ENCODE measurements around the gene NEDD4. TPM values are rescaled to one million over a fixed set of nuclear protein-coding genes. Genes with fewer than 3 reads are reported as not detected.

Gene NEDD4
- total RNA-seq, 1 experiment from 2014 or later: 18.8 TPM

DNA sequence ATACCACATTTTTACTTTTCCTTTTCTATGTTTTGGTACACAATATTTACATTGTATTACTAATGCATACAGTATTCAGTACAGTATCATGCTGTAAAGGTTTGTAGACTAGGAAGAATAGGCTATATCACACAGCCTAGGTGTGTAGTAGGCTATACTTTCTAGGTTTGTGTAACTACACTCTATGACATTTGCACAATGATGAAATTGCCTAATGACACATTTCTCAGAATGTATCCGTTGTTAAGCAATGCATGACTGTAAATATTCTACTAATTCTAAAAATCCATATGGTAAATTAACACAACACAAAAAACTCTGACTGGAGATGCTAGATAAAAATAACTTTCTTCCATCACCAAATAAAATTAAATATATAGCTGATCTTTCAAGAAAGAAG, 16.2 kb downstream of the NEDD4 start:
- Histone ChIP-seq H3K9me3 (ENCODE audit: control insufficient read depth, insufficient read depth, low read depth, low read length) (no peaks in the 10 kb centered on the region), H3K4me1 (ENCODE audit: control insufficient read depth, insufficient read depth, low read length) (peaks cover 5% of the 10 kb centered on the region), H3K4me3 (ENCODE audit: low read depth in 2 of 2, low read length in 2 of 2) (no peak overlapping the region), H3K36me3 (ENCODE audit: control insufficient read depth, insufficient read depth, low read length) (no peaks in the 10 kb centered on the region), H3K27ac (ENCODE audit: low read length) (no peak overlapping the region), H3K27me3 (ENCODE audit: control insufficient read depth, insufficient read depth, low read length) (no peaks in the 10 kb centered on the region)
- TF ChIP-seq, protein P1, sequence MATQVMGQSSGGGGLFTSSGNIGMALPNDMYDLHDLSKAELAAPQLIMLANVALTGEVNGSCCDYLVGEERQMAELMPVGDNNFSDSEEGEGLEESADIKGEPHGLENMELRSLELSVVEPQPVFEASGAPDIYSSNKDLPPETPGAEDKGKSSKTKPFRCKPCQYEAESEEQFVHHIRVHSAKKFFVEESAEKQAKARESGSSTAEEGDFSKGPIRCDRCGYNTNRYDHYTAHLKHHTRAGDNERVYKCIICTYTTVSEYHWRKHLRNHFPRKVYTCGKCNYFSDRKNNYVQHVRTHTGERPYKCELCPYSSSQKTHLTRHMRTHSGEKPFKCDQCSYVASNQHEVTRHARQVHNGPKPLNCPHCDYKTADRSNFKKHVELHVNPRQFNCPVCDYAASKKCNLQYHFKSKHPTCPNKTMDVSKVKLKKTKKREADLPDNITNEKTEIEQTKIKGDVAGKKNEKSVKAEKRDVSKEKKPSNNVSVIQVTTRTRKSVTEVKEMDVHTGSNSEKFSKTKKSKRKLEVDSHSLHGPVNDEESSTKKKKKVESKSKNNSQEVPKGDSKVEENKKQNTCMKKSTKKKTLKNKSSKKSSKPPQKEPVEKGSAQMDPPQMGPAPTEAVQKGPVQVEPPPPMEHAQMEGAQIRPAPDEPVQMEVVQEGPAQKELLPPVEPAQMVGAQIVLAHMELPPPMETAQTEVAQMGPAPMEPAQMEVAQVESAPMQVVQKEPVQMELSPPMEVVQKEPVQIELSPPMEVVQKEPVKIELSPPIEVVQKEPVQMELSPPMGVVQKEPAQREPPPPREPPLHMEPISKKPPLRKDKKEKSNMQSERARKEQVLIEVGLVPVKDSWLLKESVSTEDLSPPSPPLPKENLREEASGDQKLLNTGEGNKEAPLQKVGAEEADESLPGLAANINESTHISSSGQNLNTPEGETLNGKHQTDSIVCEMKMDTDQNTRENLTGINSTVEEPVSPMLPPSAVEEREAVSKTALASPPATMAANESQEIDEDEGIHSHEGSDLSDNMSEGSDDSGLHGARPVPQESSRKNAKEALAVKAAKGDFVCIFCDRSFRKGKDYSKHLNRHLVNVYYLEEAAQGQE (IDR thresholded peaks at IDR 0.05; ENCODE audit: insufficient read depth in 1 of 2, low read depth in 2 of 2, low read length in 1 of 2): no peak
- TF ChIP-seq, protein P2, sequence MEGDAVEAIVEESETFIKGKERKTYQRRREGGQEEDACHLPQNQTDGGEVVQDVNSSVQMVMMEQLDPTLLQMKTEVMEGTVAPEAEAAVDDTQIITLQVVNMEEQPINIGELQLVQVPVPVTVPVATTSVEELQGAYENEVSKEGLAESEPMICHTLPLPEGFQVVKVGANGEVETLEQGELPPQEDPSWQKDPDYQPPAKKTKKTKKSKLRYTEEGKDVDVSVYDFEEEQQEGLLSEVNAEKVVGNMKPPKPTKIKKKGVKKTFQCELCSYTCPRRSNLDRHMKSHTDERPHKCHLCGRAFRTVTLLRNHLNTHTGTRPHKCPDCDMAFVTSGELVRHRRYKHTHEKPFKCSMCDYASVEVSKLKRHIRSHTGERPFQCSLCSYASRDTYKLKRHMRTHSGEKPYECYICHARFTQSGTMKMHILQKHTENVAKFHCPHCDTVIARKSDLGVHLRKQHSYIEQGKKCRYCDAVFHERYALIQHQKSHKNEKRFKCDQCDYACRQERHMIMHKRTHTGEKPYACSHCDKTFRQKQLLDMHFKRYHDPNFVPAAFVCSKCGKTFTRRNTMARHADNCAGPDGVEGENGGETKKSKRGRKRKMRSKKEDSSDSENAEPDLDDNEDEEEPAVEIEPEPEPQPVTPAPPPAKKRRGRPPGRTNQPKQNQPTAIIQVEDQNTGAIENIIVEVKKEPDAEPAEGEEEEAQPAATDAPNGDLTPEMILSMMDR (IDR thresholded peaks at IDR 0.05): no peak
- TF ChIP-seq POLR2AphosphoS5 (IDR thresholded peaks at IDR 0.05; ENCODE audit: low read depth, low read length) (no peak), SIN3A (IDR thresholded peaks at IDR 0.05; ENCODE audit: borderline replicate concordance, insufficient read depth, low read depth, low read length) (no peak), TCF7L2 (IDR thresholded peaks at IDR 0.05; ENCODE audit: low read depth, low read length) (no peak)
- ChIA-PET POLR2A (no interaction called here), CTCF (no interaction called here)
- DNase-seq (ENCODE audit: low read depth, low spot score): no peak
- ATAC-seq: no peak
- BruUV-seq (replicated peaks): no TSS peak
- intact Hi-C loops (cut with micrococcal nuclease; ENCODE audit: unreplicated experiment) (no loop called here), in situ Hi-C loops (cut with HindIII; ENCODE audit: low pct_unique_long_range_greater_than_20kb, low sequenced_read_pairs) (no loop called here)

DNA sequence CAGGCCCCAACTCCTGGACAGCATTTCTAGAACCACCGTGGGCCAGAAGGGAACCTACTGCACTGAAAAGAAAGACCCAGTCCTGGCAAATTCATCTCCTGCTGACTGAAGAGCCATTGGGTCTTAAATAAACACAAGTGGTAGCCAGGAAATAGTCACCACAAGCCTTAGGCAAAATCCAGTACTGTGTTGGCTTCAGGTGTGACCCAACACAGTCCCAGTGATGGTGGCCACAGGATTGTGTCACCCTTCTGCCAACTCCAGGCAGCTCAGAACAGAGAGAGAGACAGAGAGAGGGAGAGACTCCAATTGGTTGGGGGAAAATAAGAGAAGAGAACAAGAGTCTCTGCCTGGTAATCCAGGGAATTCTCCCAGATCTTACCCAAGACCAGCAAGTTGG, 23.1 kb downstream of the NEDD4 start:
- TF ChIP-seq POLR2AphosphoS5 (IDR thresholded peaks at IDR 0.05; ENCODE audit: low read depth, low read length) (no peak), TCF7L2 (IDR thresholded peaks at IDR 0.05; ENCODE audit: low read depth, low read length) (no peak), SIN3A (IDR thresholded peaks at IDR 0.05; ENCODE audit: borderline replicate concordance, insufficient read depth, low read depth, low read length) (no peak)
- TF ChIP-seq, protein P2 (IDR thresholded peaks at IDR 0.05): no peak
- TF ChIP-seq, protein P1 (IDR thresholded peaks at IDR 0.05; ENCODE audit: insufficient read depth in 1 of 2, low read depth in 2 of 2, low read length in 1 of 2): no peak
- H3K27me3 ChIP-seq (ENCODE audit: control insufficient read depth, insufficient read depth, low read length): no peaks in the 10 kb centered on the region
- no peaks in the 10 kb centered on the region for H3K4me1 ChIP-seq (ENCODE audit: control insufficient read depth, insufficient read depth, low read length)
- H3K9me3 ChIP-seq (ENCODE audit: control insufficient read depth, insufficient read depth, low read depth, low read length): no peaks in the 10 kb centered on the region
- in situ Hi-C loops (cut with HindIII; ENCODE audit: low pct_unique_long_range_greater_than_20kb, low sequenced_read_pairs) (no loop called here), intact Hi-C loops (cut with micrococcal nuclease; ENCODE audit: unreplicated experiment) (no loop called here)
- BruUV-seq (replicated peaks): no TSS peak
- CTCF ChIA-PET: no interaction called here
- ATAC-seq (no peak), DNase-seq (ENCODE audit: low read depth, low spot score) (no peak)
- H3K4me3 ChIP-seq (ENCODE audit: low read depth in 2 of 2, low read length in 2 of 2): no peak overlapping the region
- H3K36me3 ChIP-seq (ENCODE audit: control insufficient read depth, insufficient read depth, low read length): no peaks in the 10 kb centered on the region
- POLR2A ChIA-PET: no interaction called here
- H3K27ac ChIP-seq (ENCODE audit: low read length): no peak overlapping the region

Measured in Panc1 (cell line).